ENCODE data around the gene MAP7.
"Not testable (repeated sequence)": the region's sequence is repeated elsewhere in the genome, so short reads cannot be mapped to it uniquely, and the experiment has no call there.

MAP7 gene

GRCh38 chr6:136494059-136494458, 56.2 kb downstream of the MAP7 start:
- no peak for DNase-seq (ENCODE audit: low spot score)
- no peak for TF ChIP-seq CTCF (IDR thresholded peaks at IDR 0.05; ENCODE audit: extremely low read depth, missing control alignments)

- TF ChIP-seq CTCF (IDR thresholded peaks at IDR 0.05; ENCODE audit: extremely low read depth, missing control alignments) = no peak
- DNase-seq (ENCODE audit: low spot score) = no peak
Measured at GRCh38 chr6:136492409-136492808, 57.8 kb downstream of the MAP7 start.

- TF ChIP-seq CTCF (IDR thresholded peaks at IDR 0.05; ENCODE audit: extremely low read depth, missing control alignments) = no peak
- no peak for DNase-seq (ENCODE audit: low spot score)
Measured at GRCh38 chr6:136491754-136492153, 58.5 kb downstream of the MAP7 start.

GRCh38 chr6:136491251-136491650, 59.0 kb downstream of the MAP7 start:
- no peak for TF ChIP-seq CTCF (IDR thresholded peaks at IDR 0.05; ENCODE audit: extremely low read depth, missing control alignments)
- DNase-seq (ENCODE audit: low spot score) = no peak

GRCh38 chr6:136489689-136490033, 60.6 kb downstream of the MAP7 start:
- not testable (repeated sequence) for DNase-seq (ENCODE audit: low spot score)

- DNase-seq (ENCODE audit: low spot score) = no peak
- TF ChIP-seq CTCF (IDR thresholded peaks at IDR 0.05; ENCODE audit: extremely low read depth, missing control alignments) = no peak
Measured at GRCh38 chr6:136487759-136488425, 62.3 kb downstream of the MAP7 start.

GRCh38 chr6:136486357-136486756, 63.9 kb downstream of the MAP7 start:
- no peak for DNase-seq (ENCODE audit: low spot score)
- TF ChIP-seq CTCF (IDR thresholded peaks at IDR 0.05; ENCODE audit: extremely low read depth, missing control alignments) = no peak

GRCh38 chr6:136483906-136484305, 66.3 kb downstream of the MAP7 start:
- no peak for DNase-seq (ENCODE audit: low spot score)
- TF ChIP-seq CTCF (IDR thresholded peaks at IDR 0.05; ENCODE audit: extremely low read depth, missing control alignments) = no peak

- not testable (repeated sequence) for DNase-seq (ENCODE audit: low spot score)
Measured at GRCh38 chr6:136483005-136483404, 67.2 kb downstream of the MAP7 start.
